Measurements from ENCODE around the gene POLR2C. TPM values are rescaled to one million over a fixed set of nuclear protein-coding genes. Genes with fewer than 3 reads are reported as not detected.

The POLR2C gene
- total and polyA plus RNA-seq, 2 of the 13 experiments (the other 11 are each of a cell fraction or from before 2014, with no cell fraction given) = 104 to 216 TPM

GRCh38 chr16:57505169-57505568, 42.7 kb downstream of the POLR2C start:
- TF ChIP-seq ZSCAN30 (CRISPR knock-in tag; IDR thresholded peaks at IDR 0.05) = no peak
- TF ChIP-seq ZNF335 (CRISPR knock-in tag; IDR thresholded peaks at IDR 0.05) = no peak
- no peak for TF ChIP-seq ZNF792 (CRISPR knock-in tag; IDR thresholded peaks at IDR 0.05)
- no peak for TF ChIP-seq ZNF609 (CRISPR knock-in tag; IDR thresholded peaks at IDR 0.05; ENCODE audit: borderline replicate concordance)
- TF ChIP-seq ZNF33B (CRISPR knock-in tag; IDR thresholded peaks at IDR 0.05) = no peak
- TF ChIP-seq AHDC1 (CRISPR knock-in tag; IDR thresholded peaks at IDR 0.05; ENCODE audit: borderline replicate concordance) = no peak
- TF ChIP-seq ETV6 (CRISPR knock-in tag; conservative IDR thresholded peaks at IDR 0.05) = no peak
- TF ChIP-seq ZBED4 (CRISPR knock-in tag; IDR thresholded peaks at IDR 0.05; ENCODE audit: borderline replicate concordance) = no peak
- no peak for TF ChIP-seq ZNF235 (CRISPR knock-in tag; IDR thresholded peaks at IDR 0.05; ENCODE audit: borderline replicate concordance)
- no TSS peak for BruUV-seq (replicated peaks)
- Histone ChIP-seq H3K4me3 (replicated peaks in 1 of 3; ENCODE audit: insufficient read depth in 1 of 3, low read depth in 2 of 3, low read length in 3 of 3) (no peak overlapping the region), H2AFZ (ENCODE audit: low read length) (no peak overlapping the region), H3K79me2 (ENCODE audit: insufficient read depth, low read length) (no peaks in the 10 kb centered on the region), H3K36me3 (replicated peaks in 1 of 2; ENCODE audit: control insufficient read depth in 1 of 2, insufficient read depth in 2 of 2, low read length in 2 of 2) (no peaks in the 10 kb centered on the region), H3K9ac (ENCODE audit: insufficient read depth, low read depth, low read length) (no peak overlapping the region), H3K27me3 (ENCODE audit: control insufficient read depth in 1 of 2, insufficient read depth in 2 of 2, low read length in 2 of 2) (peaks cover 8 to 51% of the 10 kb centered on the region in 2 experiments; a peak in 4 of 5 replicates), H3K9me3 (ENCODE audit: low read length) (no peaks in the 10 kb centered on the region), H4K20me1 (ENCODE audit: insufficient read depth, low read length) (no peaks in the 10 kb centered on the region), H3K27ac (ENCODE audit: extremely low read length, insufficient read depth, low read length) (no peak overlapping the region), H3K4me2 (ENCODE audit: low read depth, low read length) (no peak overlapping the region), H3K4me1 (ENCODE audit: insufficient read depth, low read length) (peaks cover 48% of the 10 kb centered on the region)
- WGBS (ENCODE audit: low lambda C conversion rate) = 31% methylated on average over 5 of the region's 6 CpGs
- ChIA-PET CTCF (ENCODE audit: low intra/inter-chr PET ratio, low total read pairs) (no interaction called here), POLR2A (no interaction called here)
- no peak for DNase-seq (ENCODE audit: low spot score)
- no peak for FAIRE-seq
- in situ Hi-C loops (cut with HindIII; ENCODE audit: extremely low pct_ligation_motif_present, low pct_unique_long_range_greater_than_20kb) (no loop called here), intact Hi-C loops (cut with micrococcal nuclease; ENCODE audit: unreplicated experiment) (no loop called here)
- no peak for ATAC-seq
